ENCODE data around the gene SPRR1A.

SPRR1A gene

GRCh38 chr1:152983743-152984142, at the start of gene SPRR1A:
SPRR1A (plus strand) TSS chr1:152984081; CDS start chr1:152985231, 1,150 bp downstream.
- Histone ChIP-seq H3K9ac (ENCODE audit: low read length) (no peak within 1 kb of the TSS), H3K4me2 (ENCODE audit: low read depth, low read length) (no peak within 1 kb of the TSS)
- no peak for DNase-seq

GRCh38 chr1:152940614-152941013, 43.3 kb upstream of the SPRR1A start:
- TF ChIP-seq CTCF (IDR thresholded peaks at IDR 0.05; ENCODE audit: low read length), result no peak
- no peak for TF ChIP-seq EZH2phosphoT487 (IDR thresholded peaks at IDR 0.05; ENCODE audit: low read length)
- TF ChIP-seq EZH2 (optimal IDR thresholded peaks at IDR 0.05; ENCODE audit: low read depth, low read length), result no peak
- H3K79me2 ChIP-seq (ENCODE audit: low read length), result no peaks in the 10 kb centered on the region

More at GRCh38 chr1:152983743-152984142, at the start of gene SPRR1A:
- Histone ChIP-seq H3K27ac (ENCODE audit: low read length) (no peak within 1 kb of the TSS), H2AFZ (ENCODE audit: low read length) (no peak within 1 kb of the TSS), H3K4me3 (ENCODE audit: low read length) (no peak within 1 kb of the TSS), H3K9me3 (replicated peaks; ENCODE audit: insufficient read depth, low read length) (no peaks in the 10 kb centered on the region), H3F3A (ENCODE audit: insufficient read depth, low read length) (no peaks in the 10 kb centered on the region), H3K79me2 (ENCODE audit: low read length) (no peaks in the 10 kb centered on the region), H3K27me3 (replicated peaks; ENCODE audit: insufficient read depth, low read length) (no peaks in the 10 kb centered on the region), H3K4me1 (ENCODE audit: low read length) (no peaks in the 10 kb centered on the region), H3K9me2 (replicated peaks; ENCODE audit: insufficient read depth, low read length) (no peaks in the 10 kb centered on the region), H3K36me3 (replicated peaks; ENCODE audit: insufficient read depth, low read length) (no peaks in the 10 kb centered on the region), H4K20me1 (ENCODE audit: insufficient read depth, low read length) (no peaks in the 10 kb centered on the region)
- TF ChIP-seq EZH2phosphoT487 (IDR thresholded peaks at IDR 0.05; ENCODE audit: low read length) (no peak), EZH2 (optimal IDR thresholded peaks at IDR 0.05; ENCODE audit: low read depth, low read length) (no peak), CTCF (IDR thresholded peaks at IDR 0.05; ENCODE audit: low read length) (no peak)

GRCh38 chr1:152941037-152941711, 42.7 kb upstream of the SPRR1A start:
- Histone ChIP-seq H3K27ac (ENCODE audit: low read length) (no peak overlapping the region), H2AFZ (ENCODE audit: low read length) (no peak overlapping the region), H3K27me3 (replicated peaks; ENCODE audit: insufficient read depth, low read length) (no peaks in the 10 kb centered on the region), H3K9ac (ENCODE audit: low read length) (no peak overlapping the region), H3K79me2 (ENCODE audit: low read length) (no peaks in the 10 kb centered on the region), H3K36me3 (replicated peaks; ENCODE audit: insufficient read depth, low read length) (no peaks in the 10 kb centered on the region), H4K20me1 (ENCODE audit: insufficient read depth, low read length) (no peaks in the 10 kb centered on the region), H3K4me3 (ENCODE audit: low read length) (no peak overlapping the region), H3K4me1 (ENCODE audit: low read length) (no peaks in the 10 kb centered on the region), H3F3A (ENCODE audit: insufficient read depth, low read length) (no peaks in the 10 kb centered on the region), H3K4me2 (ENCODE audit: low read depth, low read length) (no peak overlapping the region), H3K9me2 (replicated peaks; ENCODE audit: insufficient read depth, low read length) (no peaks in the 10 kb centered on the region), H3K9me3 (replicated peaks; ENCODE audit: insufficient read depth, low read length) (no peaks in the 10 kb centered on the region)
- DNase-seq, result no peak
- TF ChIP-seq CTCF (IDR thresholded peaks at IDR 0.05; ENCODE audit: low read length), result no peak
- TF ChIP-seq EZH2 (optimal IDR thresholded peaks at IDR 0.05; ENCODE audit: low read depth, low read length), result no peak
- no peak for TF ChIP-seq EZH2phosphoT487 (IDR thresholded peaks at IDR 0.05; ENCODE audit: low read length)

More at GRCh38 chr1:152940614-152941013, 43.3 kb upstream of the SPRR1A start:
- H3K9ac ChIP-seq (ENCODE audit: low read length), result no peak overlapping the region
- H2AFZ ChIP-seq (ENCODE audit: low read length), result no peak overlapping the region
- no peak overlapping the region for H3K27ac ChIP-seq (ENCODE audit: low read length)
- no peaks in the 10 kb centered on the region for H3K36me3 ChIP-seq (replicated peaks; ENCODE audit: insufficient read depth, low read length)
- H3K27me3 ChIP-seq (replicated peaks; ENCODE audit: insufficient read depth, low read length), result no peaks in the 10 kb centered on the region
- H3F3A ChIP-seq (ENCODE audit: insufficient read depth, low read length), result no peaks in the 10 kb centered on the region
- no peak overlapping the region for H3K4me3 ChIP-seq (ENCODE audit: low read length)
- H4K20me1 ChIP-seq (ENCODE audit: insufficient read depth, low read length), result no peaks in the 10 kb centered on the region
- no peaks in the 10 kb centered on the region for H3K9me3 ChIP-seq (replicated peaks; ENCODE audit: insufficient read depth, low read length)
- no peak overlapping the region for H3K4me2 ChIP-seq (ENCODE audit: low read depth, low read length)
- no peak for DNase-seq
- no peaks in the 10 kb centered on the region for H3K4me1 ChIP-seq (ENCODE audit: low read length)
- no peaks in the 10 kb centered on the region for H3K9me2 ChIP-seq (replicated peaks; ENCODE audit: insufficient read depth, low read length)
